A549 (cell line): ENCODE measurements around the gene SERPING1.

Experiments used
- CEBPB ChIP-seq, 2 experiments: fragments of >200 bp in 1 of 2; sonication (Bioruptor Twin) in 1 of 2; formaldehyde crosslinking in 1 of 2; IDR thresholded peaks; 2 replicates each; pipeline ENCODE4 v1.6.1; 2012 to 2016
- CHD4 ChIP-seq: fragments of 200-600 bp; sonication (generic); IDR thresholded peaks from 2 replicates; pipeline ENCODE4 v1.6.1; 2016; ENCODE audit warnings: antibody characterized with exemption, mild to moderate bottlenecking, borderline replicate concordance
- CTCF ChIP-seq: fragments of >200 bp; sonication (Bioruptor Twin); formaldehyde crosslinking; IDR thresholded peaks from 3 replicates; pipeline ENCODE4 v1.5.1; 2016
- MAZ ChIP-seq: fragments of 150-350 bp; IDR thresholded peaks from 2 replicates; pipeline ENCODE4 v1.6.1; 2014; ENCODE audit warnings: antibody characterized with exemption, low read depth, low read length, borderline replicate concordance
- POLR2A ChIP-seq: IDR thresholded peaks from 2 replicates; pipeline ENCODE4 v1.6.1; 2012; ENCODE audit warnings: mild to moderate bottlenecking, low read length
- RAD21 ChIP-seq, 2 experiments: fragments of >200 bp in 1 of 2; sonication (Bioruptor Twin) in 1 of 2; formaldehyde crosslinking in 1 of 2; IDR thresholded peaks in 1 of 2; conservative IDR thresholded peaks in 1 of 2; 2 replicates in 1 of 2; 3 replicates in 1 of 2; pipeline ENCODE4 v1.6.1; 2012 to 2018; ENCODE audit warnings: inconsistent platforms in 1 of 2
- REST ChIP-seq: fragments of 200-600 bp; sonication (generic); IDR thresholded peaks from 2 replicates; pipeline ENCODE4 v1.6.1; 2016; ENCODE audit warnings: antibody characterized with exemption, mild to moderate bottlenecking, moderate library complexity
- RNF2 ChIP-seq: fragments of 200-600 bp; sonication (generic); IDR thresholded peaks from 2 replicates; pipeline ENCODE4 v1.6.1; 2016; ENCODE audit warnings: low read depth, mild to moderate bottlenecking, antibody characterized with exemption, moderate library complexity, borderline replicate concordance

GRCh38 chr11:57647372-57647771 is 49.9 kb downstream of the SERPING1 start:
- TF ChIP-seq CTCF = no peak
- TF ChIP-seq POLR2A = no peak; the same call in 1 of the 2 replicates
- TF ChIP-seq RAD21 (conservative IDR thresholded peaks at IDR 0.05 in 1 of 2, IDR thresholded peaks at IDR 0.05 in 1 of 2) = no peak
- TF ChIP-seq MAZ = no peak
- TF ChIP-seq CHD4 = no peak
- TF ChIP-seq CEBPB (IDR thresholded peaks at IDR 0.05) = no peak
- TF ChIP-seq REST = no peak
- no peak for TF ChIP-seq RNF2
